Right lobe of liver (tissue), 4 donors: Measurements from ENCODE around the gene UBIAD1.

ENCODE experiments used
- CTCF ChIP-seq, 4 donors: fragments of 200-600 bp in 3 of 4; fragments of 450-650 bp in 1 of 4; IDR thresholded peaks; one replicate each; pipeline versions ENCODE4 v1.5.1 to v1.8.0; 2016 to 2022; ENCODE audit warnings: antibody characterized with exemption in 4 of 4, mild to moderate bottlenecking in 2 of 4
- POLR2A ChIP-seq: fragments of 450-650 bp; IDR thresholded peaks from one replicate; pipeline ENCODE4 v1.6.1; 2017; ENCODE audit warnings: antibody characterized with exemption, mild to moderate bottlenecking
- donor health status: DM: no; HTN: no; CAD: no.
- donor health status: DM: no; HTN: no; CAD: no.
- donor health status: DM: no; HTN: yes; CAD: no.

GRCh38 chr1:11328444-11328843 lies 55.4 kb downstream of the UBIAD1 start:
- no peak for TF ChIP-seq CTCF (IDR thresholded peaks at IDR 0.05)
- no peak for TF ChIP-seq POLR2A
